ENCODE measurements around the gene C3. TPM values are rescaled to one million over a fixed set of nuclear protein-coding genes. Genes with fewer than 3 reads are reported as not detected.

The C3 gene
- total and polyA plus RNA-seq, 2 of the 13 experiments (the other 11 are each of a cell fraction or from before 2014, with no cell fraction given), result 1,455 to 6,272 TPM

- peaks cover 16% of the 10 kb centered on the region for H4K20me1 ChIP-seq (ENCODE audit: insufficient read depth, low read length)
- DNase-seq (ENCODE audit: low spot score) (peak; percentile 68), ATAC-seq (no peak), FAIRE-seq (no peak)
- peak within 1 kb of the TSS; percentile 89 to 100 (median 92) for H3K4me3 ChIP-seq (replicated peaks in 1 of 3; ENCODE audit: insufficient read depth in 1 of 3, low read depth in 2 of 3, low read length in 3 of 3)
- H3K27ac ChIP-seq (ENCODE audit: extremely low read length, insufficient read depth, low read length), result peak within 1 kb of the TSS; percentile 80
- H3K4me2 ChIP-seq (ENCODE audit: low read depth, low read length), result peak within 1 kb of the TSS; percentile 93
- H3K36me3 ChIP-seq (replicated peaks in 1 of 2; ENCODE audit: control insufficient read depth in 1 of 2, insufficient read depth in 2 of 2, low read length in 2 of 2), result peaks cover 4 to 17% of the 10 kb centered on the region in 2 experiments; a peak in 4 of 5 replicates
- no peaks in the 10 kb centered on the region; a peak in 1 of 5 replicates for H3K27me3 ChIP-seq (ENCODE audit: control insufficient read depth in 1 of 2, insufficient read depth in 2 of 2, low read length in 2 of 2)
- H3K4me1 ChIP-seq (ENCODE audit: insufficient read depth, low read length), result peaks cover 62% of the 10 kb centered on the region
- no peaks in the 10 kb centered on the region for H3K9me3 ChIP-seq (ENCODE audit: low read length)
- POLR2A ChIA-PET, result interaction anchor here (1.4 to 5.4 kb wide), 4 partner anchors 14 to 124 kb away, joined by 11 to 278 read pairs (median 51); partner anchors contain the start of gene C3
- H3K9ac ChIP-seq (ENCODE audit: insufficient read depth, low read depth, low read length), result peak within 1 kb of the TSS; percentile 76
- intact Hi-C loops (cut with micrococcal nuclease; ENCODE audit: unreplicated experiment), result loop anchor here (10.0 kb wide), 1 partner anchor 1135 kb away; the partner anchor contains the start of gene PRR36
- 2% methylated on average over 24 of the region's 47 CpGs for WGBS (ENCODE audit: low lambda C conversion rate)
- in situ Hi-C loops (cut with HindIII; ENCODE audit: extremely low pct_ligation_motif_present, low pct_unique_long_range_greater_than_20kb), result loop anchor here (5.0 kb wide), 1 partner anchor 123 kb away; no protein-coding TSS in a partner anchor
- CTCF ChIA-PET (ENCODE audit: low intra/inter-chr PET ratio, low total read pairs), result interaction anchor here (3.1 to 3.4 kb wide), 3 partner anchors 14 to 124 kb away, joined by 17 to 31 read pairs (median 25); no protein-coding TSS in a partner anchor
- peaks cover 32% of the 10 kb centered on the region for H3K79me2 ChIP-seq (ENCODE audit: insufficient read depth, low read length)
- BruUV-seq (replicated peaks), result no TSS peak
- H2AFZ ChIP-seq (ENCODE audit: low read length), result no peak within 1 kb of the TSS
- TF ChIP-seq SP4 (CRISPR knock-in tag; IDR thresholded peaks at IDR 0.05) (peak; percentile 16; the same call in 1 of the 2 replicates), ZKSCAN1 (IDR thresholded peaks at IDR 0.05; ENCODE audit: low read length) (no peak), ZNF432 (CRISPR knock-in tag; IDR thresholded peaks at IDR 0.05; ENCODE audit: borderline replicate concordance) (no peak), ZNF501 (CRISPR knock-in tag; IDR thresholded peaks at IDR 0.05) (no peak), ZNF670 (CRISPR knock-in tag; IDR thresholded peaks at IDR 0.05; ENCODE audit: borderline replicate concordance) (no peak), ZNF510 (CRISPR knock-in tag; IDR thresholded peaks at IDR 0.05; ENCODE audit: low read depth) (no peak), ZBTB8A (CRISPR knock-in tag; IDR thresholded peaks at IDR 0.05; ENCODE audit: borderline replicate concordance, low read depth) (no peak), U2AF1 (optimal IDR thresholded peaks at IDR 0.05; ENCODE audit: low read depth, low read length) (no peak), ZBTB33 (CRISPR knock-in tag; IDR thresholded peaks at IDR 0.05) (no peak), ZNF33B (CRISPR knock-in tag; IDR thresholded peaks at IDR 0.05) (no peak), HHEX (CRISPR knock-in tag; IDR thresholded peaks at IDR 0.05) (no peak), POGZ (CRISPR knock-in tag; IDR thresholded peaks at IDR 0.05) (no peak), ZNF264 (CRISPR knock-in tag; IDR thresholded peaks at IDR 0.05) (no peak), ZMYM3 (CRISPR knock-in tag; IDR thresholded peaks at IDR 0.05) (no peak), EED (CRISPR knock-in tag; IDR thresholded peaks at IDR 0.05) (no peak), SMARCC2 (IDR thresholded peaks at IDR 0.05) (no peak), TOPORS (CRISPR knock-in tag; IDR thresholded peaks at IDR 0.05) (no peak), MAX (IDR thresholded peaks at IDR 0.05) (peak; percentile 5; the same call in 1 of the 2 replicates), MBNL3 (CRISPR knock-in tag; conservative IDR thresholded peaks at IDR 0.05) (no peak), SCMH1 (CRISPR knock-in tag; IDR thresholded peaks at IDR 0.05; ENCODE audit: borderline replicate concordance) (no peak), JUN (CRISPR knock-in tag; IDR thresholded peaks at IDR 0.05) (no peak), ZNF253 (CRISPR knock-in tag; IDR thresholded peaks at IDR 0.05; ENCODE audit: borderline replicate concordance) (no peak), HOXD1 (CRISPR knock-in tag; IDR thresholded peaks at IDR 0.05) (no peak)
- TF ChIP-seq, protein P1, sequence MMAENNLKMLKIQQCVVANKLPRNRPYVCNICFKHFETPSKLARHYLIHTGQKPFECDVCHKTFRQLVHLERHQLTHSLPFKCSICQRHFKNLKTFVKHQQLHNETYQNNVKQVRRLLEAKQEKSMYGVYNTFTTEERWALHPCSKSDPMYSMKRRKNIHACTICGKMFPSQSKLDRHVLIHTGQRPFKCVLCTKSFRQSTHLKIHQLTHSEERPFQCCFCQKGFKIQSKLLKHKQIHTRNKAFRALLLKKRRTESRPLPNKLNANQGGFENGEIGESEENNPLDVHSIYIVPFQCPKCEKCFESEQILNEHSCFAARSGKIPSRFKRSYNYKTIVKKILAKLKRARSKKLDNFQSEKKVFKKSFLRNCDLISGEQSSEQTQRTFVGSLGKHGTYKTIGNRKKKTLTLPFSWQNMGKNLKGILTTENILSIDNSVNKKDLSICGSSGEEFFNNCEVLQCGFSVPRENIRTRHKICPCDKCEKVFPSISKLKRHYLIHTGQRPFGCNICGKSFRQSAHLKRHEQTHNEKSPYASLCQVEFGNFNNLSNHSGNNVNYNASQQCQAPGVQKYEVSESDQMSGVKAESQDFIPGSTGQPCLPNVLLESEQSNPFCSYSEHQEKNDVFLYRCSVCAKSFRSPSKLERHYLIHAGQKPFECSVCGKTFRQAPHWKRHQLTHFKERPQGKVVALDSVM (CRISPR knock-in tag; IDR thresholded peaks at IDR 0.05), result no peak
Measured at GRCh38 chr19:6739390-6739882, 19.0 kb upstream of the C3 start, which contains the start of gene TRIP10. Gene TRIP10 (plus strand): TSS chr19:6739680. CDS start chr19:6739762, 82 bp downstream.
